H1 (cell line): Measurements from ENCODE around the gene RPP25. TPM values are rescaled to one million over a fixed set of nuclear protein-coding genes. Genes with fewer than 3 reads are reported as not detected.

Experiments
- CTCF ChIA-PET: fragments of 300-600 bp; sonication (Branson Sonifier 250); formaldehyde crosslinking; loops from one replicate; lab custom pipeline; 2021; ENCODE audit not compliant: partially characterized antibody; lab: Charles Lee
- POLR2A ChIA-PET: fragments of 300-600 bp; sonication (Branson Sonifier 250); formaldehyde crosslinking; loops from one replicate; lab custom pipeline; 2021; ENCODE audit warnings: inconsistent platforms; ENCODE audit not compliant: partially characterized antibody; lab: Charles Lee
- DNase-seq, 2 experiments: peaks; one replicate each; pipeline versions ENCODE4 v3.0.0 to v3.0.0-alpha.2; 2010 to 2022; ENCODE audit warnings: low spot score in 2 of 2, low read depth in 1 of 2, mixed read lengths in 1 of 2
- FAIRE-seq: peaks from 2 replicates; lab custom pipeline; 2011; peaks lifted over from hg19 to GRCh38; lab: Jason Lieb, UNC
- H2AFZ ChIP-seq: 2 replicates; pipeline ENCODE4 v1.8.1; 2012; ENCODE audit warnings: low read length, inconsistent platforms
- H2AK5ac ChIP-seq: 2 replicates; pipeline ENCODE4 v1.6.1; 2013; ENCODE audit warnings: low read depth, low read length
- H2BK120ac ChIP-seq: replicated peaks from 2 replicates; pipeline ENCODE3; 2013; ENCODE audit warnings: low read depth, low read length, inconsistent platforms
- H2BK12ac ChIP-seq: 2 replicates; pipeline ENCODE4 v1.6.1; 2013; ENCODE audit warnings: low read depth, low read length
- H2BK15ac ChIP-seq: 2 replicates; pipeline ENCODE4 v1.6.1; 2013; ENCODE audit warnings: low read length
- H2BK20ac ChIP-seq: 2 replicates; pipeline ENCODE4 v1.6.1; 2013; ENCODE audit warnings: low read length
- H2BK5ac ChIP-seq: 2 replicates; pipeline ENCODE4 v1.6.1; 2013; ENCODE audit warnings: low read depth, low read length
- H3K14ac ChIP-seq: 2 replicates; pipeline ENCODE4 v1.6.1; 2013; ENCODE audit warnings: inconsistent platforms; ENCODE audit not compliant: insufficient read length
- H3K18ac ChIP-seq: 2 replicates; pipeline ENCODE4 v1.6.1; 2013; ENCODE audit warnings: low read length; ENCODE audit errors: extremely low read depth
- H3K23ac ChIP-seq: 2 replicates; pipeline ENCODE4 v1.6.1; 2013; ENCODE audit warnings: inconsistent platforms; ENCODE audit not compliant: insufficient read length
- H3K23me2 ChIP-seq: 2 replicates; pipeline ENCODE4 v1.6.1; 2013; ENCODE audit warnings: low read depth, low read length
- H3K27ac ChIP-seq: 2 replicates; pipeline ENCODE4 v1.6.1; 2011; ENCODE audit warnings: low read depth, low read length, inconsistent platforms
- H3K27me3 ChIP-seq, 4 experiments: replicated peaks in 1 of 4; 1 replicate in 1 of 4; 2 replicates in 3 of 4; pipeline versions ENCODE4 v1.6.1 to v1.8.1; 2011 to 2013; ENCODE audit warnings: low read length in 3 of 4, mild to moderate bottlenecking in 3 of 4, inconsistent platforms in 2 of 4, mixed read lengths in 2 of 4, moderate library complexity in 1 of 4; ENCODE audit not compliant: control insufficient read depth in 3 of 4, insufficient read depth in 3 of 4; ENCODE audit errors: extremely low read depth in 1 of 4
- H3K36me3 ChIP-seq, 4 experiments: 2 replicates each; pipeline versions ENCODE4 v1.6.1 to v1.8.1; 2011 to 2013; ENCODE audit warnings: mild to moderate bottlenecking in 4 of 4, low read length in 3 of 4, moderate library complexity in 2 of 4, control low read depth in 1 of 4, inconsistent platforms in 1 of 4; ENCODE audit not compliant: insufficient read depth in 4 of 4, control insufficient read depth in 2 of 4
- H3K4ac ChIP-seq: replicated peaks from 2 replicates; pipeline ENCODE3; 2013; ENCODE audit warnings: low read length, low read depth, mixed read lengths, inconsistent platforms; ENCODE audit not compliant: insufficient read length
- H3K4me1 ChIP-seq, 4 experiments: replicated peaks in 1 of 4; 1 replicate in 1 of 4; 2 replicates in 3 of 4; pipeline versions ENCODE4 v1.6.1 to v1.8.1; 2011 to 2013; ENCODE audit warnings: low read length in 3 of 4, inconsistent platforms in 2 of 4, mixed read lengths in 1 of 4; ENCODE audit not compliant: insufficient read depth in 4 of 4, control insufficient read depth in 3 of 4
- H3K4me2 ChIP-seq, 2 experiments: 2 replicates each; pipeline versions ENCODE4 v1.6.1 to v1.8.1; 2011 to 2013; ENCODE audit warnings: low read depth in 2 of 2, low read length in 2 of 2, control low read depth in 1 of 2, inconsistent platforms in 1 of 2, mild to moderate bottlenecking in 1 of 2; ENCODE audit not compliant: insufficient read depth in 1 of 2
- H3K4me3 ChIP-seq, 4 experiments: fragments of 200-600, 300-600 bp in 1 of 4; sonication (generic), shearing (Covaris generic), sonication (Bioruptor Twin) in 1 of 4; 2 replicates each; pipeline versions ENCODE4 v1.5.1 to v1.8.1; 2011 to 2016; ENCODE audit warnings: low read length in 4 of 4, low read depth in 3 of 4, control low read depth in 2 of 4, inconsistent platforms in 2 of 4, mild to moderate bottlenecking in 2 of 4, mixed read lengths in 1 of 4, moderate library complexity in 1 of 4; ENCODE audit not compliant: insufficient read depth in 2 of 4; ENCODE audit errors: extremely low read depth in 1 of 4
- H3K56ac ChIP-seq: replicated peaks from 2 replicates; pipeline ENCODE3; 2013; ENCODE audit warnings: low read depth, mild to moderate bottlenecking, mixed read lengths, low read length, inconsistent platforms; ENCODE audit not compliant: insufficient read length
- H3K79me1 ChIP-seq: 2 replicates; pipeline ENCODE4 v1.6.1; 2013; ENCODE audit warnings: low read depth, low read length, control low read depth
- H3K79me2 ChIP-seq, 2 experiments: 2 replicates each; pipeline versions ENCODE4 v1.6.1 to v1.8.1; 2012 to 2013; ENCODE audit warnings: low read length in 2 of 2, mild to moderate bottlenecking in 2 of 2, inconsistent platforms in 1 of 2; ENCODE audit not compliant: insufficient read depth in 2 of 2, control insufficient read depth in 1 of 2
- H3K9ac ChIP-seq, 4 experiments: replicated peaks in 1 of 4; 1 replicate in 1 of 4; 2 replicates in 3 of 4; pipeline versions ENCODE4 v1.6.1 to v1.8.1; 2011 to 2013; ENCODE audit warnings: low read depth in 3 of 4, low read length in 3 of 4, control low read depth in 2 of 4, mild to moderate bottlenecking in 2 of 4, moderate library complexity in 2 of 4, inconsistent platforms in 1 of 4; ENCODE audit errors: extremely low read depth in 1 of 4
- H3K9me3 ChIP-seq, 2 experiments: 2 replicates each; pipeline versions ENCODE4 v1.6.1 to v1.8.1; 2012 to 2013; ENCODE audit warnings: mild to moderate bottlenecking in 2 of 2, moderate library complexity in 2 of 2, control low read depth in 1 of 2, inconsistent platforms in 1 of 2, low read depth in 1 of 2, low read length in 1 of 2, mixed read lengths in 1 of 2; ENCODE audit not compliant: insufficient read depth in 2 of 2
- H4K20me1 ChIP-seq, 2 experiments: replicated peaks in 1 of 2; 2 replicates each; pipeline versions ENCODE3 to v1.8.1; 2011 to 2013; ENCODE audit warnings: inconsistent platforms in 2 of 2, low read length in 2 of 2, mild to moderate bottlenecking in 1 of 2; ENCODE audit not compliant: insufficient read depth in 2 of 2, control insufficient read depth in 1 of 2
- H4K5ac ChIP-seq: 2 replicates; pipeline ENCODE4 v1.6.1; 2013; ENCODE audit warnings: low read length, low read depth, mixed read lengths, inconsistent platforms; ENCODE audit not compliant: insufficient read length
- H4K8ac ChIP-seq: 2 replicates; pipeline ENCODE4 v1.8.0; 2013; ENCODE audit warnings: mild to moderate bottlenecking, moderate library complexity, low read length, inconsistent platforms; ENCODE audit not compliant: insufficient read depth; ENCODE audit errors: extremely low read depth
- H4K91ac ChIP-seq: replicated peaks from 2 replicates; pipeline ENCODE3; 2013; ENCODE audit warnings: low read length, mixed read lengths, inconsistent platforms; ENCODE audit not compliant: insufficient read length
- BACH1 ChIP-seq: IDR thresholded peaks from 2 replicates; pipeline ENCODE4 v1.6.1; 2012; ENCODE audit warnings: low read length, improper control_type of control experiment
- CHD1 ChIP-seq: IDR thresholded peaks from 2 replicates; pipeline ENCODE4 v1.6.1; 2012; ENCODE audit warnings: low read depth, low read length, improper control_type of control experiment
- RAD21 ChIP-seq, 2 experiments: IDR thresholded peaks in 1 of 2; conservative IDR thresholded peaks in 1 of 2; 2 replicates each; pipeline ENCODE4 v1.6.1; 2011; ENCODE audit warnings: low read depth in 2 of 2, low read length in 2 of 2, improper control_type of control experiment in 1 of 2, inconsistent platforms in 1 of 2, mild to moderate bottlenecking in 1 of 2, moderate library complexity in 1 of 2
- RBBP5 ChIP-seq: IDR thresholded peaks from 2 replicates; pipeline ENCODE4 v1.7.1; 2012; ENCODE audit warnings: low read depth, mild to moderate bottlenecking, inconsistent platforms, low read length, moderate library complexity, borderline replicate concordance
- SAP30 ChIP-seq: fragments of 300-600 bp; sonication (generic); IDR thresholded peaks from 2 replicates; pipeline ENCODE4 v1.7.1; 2012; ENCODE audit warnings: low read length, moderate library complexity, mild to moderate bottlenecking, inconsistent platforms; ENCODE audit not compliant: insufficient read depth, insufficient replicate concordance
- SRF ChIP-seq: IDR thresholded peaks from 2 replicates; pipeline ENCODE4 v1.6.1; 2011; ENCODE audit warnings: mild to moderate bottlenecking, low read depth, low read length, moderate library complexity
- SUZ12 ChIP-seq: fragments of 200-600 bp; sonication (generic); IDR thresholded peaks from 2 replicates; pipeline ENCODE4 v1.6.1; 2012; ENCODE audit warnings: mild to moderate bottlenecking, inconsistent platforms, low read length, moderate library complexity, mixed read lengths
- TBP ChIP-seq: IDR thresholded peaks from 2 replicates; pipeline ENCODE4 v1.6.1; 2011; ENCODE audit warnings: low read depth, low read length, improper control_type of control experiment
- USF2 ChIP-seq: IDR thresholded peaks from 2 replicates; pipeline ENCODE4 v1.6.1; 2011; ENCODE audit warnings: low read length, improper control_type of control experiment
- YY1 ChIP-seq: IDR thresholded peaks from 2 replicates; pipeline ENCODE4 v1.6.1; 2011; ENCODE audit warnings: low read depth, mild to moderate bottlenecking, low read length
- WGBS, 2 experiments: shearing (Covaris generic) in 1 of 2; methylation state at CpG; one replicate each; pipeline versions ENCODE4 v1.1.6 to v1.1.7; 2013 to 2015; ENCODE audit warnings: low lambda C conversion rate in 2 of 2, mixed read lengths in 2 of 2, inconsistent platforms in 1 of 2, low coverage in 1 of 2, missing lambda C conversion rate in 1 of 2; ENCODE audit not compliant: insufficient replicate concordance in 2 of 2, insufficient coverage in 1 of 2, insufficient read length in 1 of 2; ENCODE audit errors: extremely low coverage in 1 of 2, missing lambda C conversion rate in 1 of 2; 5-methylcytosine and 5-hydroxymethylcytosine counted together
- polyA plus RNA-seq, 7 experiments: library from polyadenylated mRNA; depleted of rRNA in 3 of 7; stranded (reverse) in 5 of 7; unstranded in 2 of 7; fragments of >200 nt in 5 of 7; fragments of 200-250 nt in 2 of 7; gene quantifications; 1 replicate in 5 of 7; 2 replicates in 1 of 7; 4 replicates in 1 of 7; pipeline versions ENCODE4 v1.2.1 to v1.2.3, GENCODE V29; 2011 to 2013; ENCODE audit warnings: missing spikeins in 2 of 7, mixed read lengths in 2 of 7
- total RNA-seq: library from RNA; stranded (reverse); fragmentation: NEBNext Ultra II Directional; extraction: Animal tissue kit (Norgen Biotek cat#: 25700); gene quantifications from 2 replicates; pipeline ENCODE4 v1.2.1, GENCODE V29; 2021
- TF ChIP-seq, protein P1 (sequence below), 3 experiments: IDR thresholded peaks; 1 replicate in 2 of 3; 2 replicates in 1 of 3; pipeline versions ENCODE4 v1.5.1 to v1.6.1; 2011; ENCODE audit warnings: low read length in 3 of 3, mild to moderate bottlenecking in 3 of 3, inconsistent platforms in 2 of 3, low read depth in 1 of 3, moderate library complexity in 1 of 3; ENCODE audit not compliant: insufficient read depth in 1 of 3; ENCODE audit errors: control extremely low read depth in 1 of 3

RPP25 gene
- total and polyA plus RNA-seq, 2 of the 8 experiments (the other 6 are each of a cell fraction or from before 2014, with no cell fraction given), result 17.4 to 19.8 TPM

DNA sequence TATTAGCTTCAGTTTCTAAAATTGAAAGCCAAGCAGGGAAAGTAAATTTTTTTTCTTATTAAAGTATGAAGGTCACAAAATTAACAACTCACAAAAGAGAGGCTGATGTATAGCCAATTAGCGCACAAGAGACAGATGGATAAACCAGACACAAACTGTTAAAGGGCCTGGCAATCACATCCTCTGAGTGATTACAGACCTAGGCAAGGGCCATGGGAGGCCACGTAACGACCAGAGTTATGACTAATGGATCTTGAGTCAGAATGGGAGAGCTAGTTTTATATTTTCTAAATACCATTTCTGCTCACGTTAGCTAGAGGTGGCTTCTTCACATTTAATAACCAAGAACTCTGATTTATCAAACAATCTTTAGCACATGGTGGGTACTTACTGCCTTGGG lies 21.0 kb upstream of the RPP25 start:
- Histone ChIP-seq H3K4ac (no peak overlapping the region), H3K79me2 (no peaks in the 10 kb centered on the region), H4K8ac (no peak overlapping the region), H2BK20ac (no peak overlapping the region), H3K23me2 (no peaks in the 10 kb centered on the region), H3K4me2 (no peak overlapping the region), H2BK120ac (no peak overlapping the region), H2BK12ac (no peak overlapping the region), H3K56ac (no peak overlapping the region), H3K4me3 (no peak overlapping the region), H2BK15ac (no peak overlapping the region), H3K14ac (no peak overlapping the region), H3K18ac (no peak overlapping the region), H3K36me3 (no peaks in the 10 kb centered on the region), H3K4me1 (peaks cover 0 to 4% (median 1%) of the 10 kb centered on the region in 4 experiments; a peak in 3 of 7 replicates), H4K20me1 (no peaks in the 10 kb centered on the region), H2AFZ (no peak overlapping the region), H3K27ac (no peak overlapping the region), H2AK5ac (no peak overlapping the region), H3K9ac (no peak overlapping the region), H4K91ac (no peak overlapping the region), H4K5ac (no peak overlapping the region), H2BK5ac (no peak overlapping the region), H3K79me1 (no peaks in the 10 kb centered on the region), H3K27me3 (no peaks in the 10 kb centered on the region), H3K9me3 (no peaks in the 10 kb centered on the region), H3K23ac (no peak overlapping the region)
- no peak for DNase-seq
- ChIA-PET CTCF (no interaction called here), POLR2A (no interaction called here)
- no peak for FAIRE-seq
- 91% methylated on average over 4 of the region's 4 CpGs; no CpG with 5 or more reads in 1 of the 2 experiments for WGBS, 2 experiments
- TF ChIP-seq, protein P1, sequence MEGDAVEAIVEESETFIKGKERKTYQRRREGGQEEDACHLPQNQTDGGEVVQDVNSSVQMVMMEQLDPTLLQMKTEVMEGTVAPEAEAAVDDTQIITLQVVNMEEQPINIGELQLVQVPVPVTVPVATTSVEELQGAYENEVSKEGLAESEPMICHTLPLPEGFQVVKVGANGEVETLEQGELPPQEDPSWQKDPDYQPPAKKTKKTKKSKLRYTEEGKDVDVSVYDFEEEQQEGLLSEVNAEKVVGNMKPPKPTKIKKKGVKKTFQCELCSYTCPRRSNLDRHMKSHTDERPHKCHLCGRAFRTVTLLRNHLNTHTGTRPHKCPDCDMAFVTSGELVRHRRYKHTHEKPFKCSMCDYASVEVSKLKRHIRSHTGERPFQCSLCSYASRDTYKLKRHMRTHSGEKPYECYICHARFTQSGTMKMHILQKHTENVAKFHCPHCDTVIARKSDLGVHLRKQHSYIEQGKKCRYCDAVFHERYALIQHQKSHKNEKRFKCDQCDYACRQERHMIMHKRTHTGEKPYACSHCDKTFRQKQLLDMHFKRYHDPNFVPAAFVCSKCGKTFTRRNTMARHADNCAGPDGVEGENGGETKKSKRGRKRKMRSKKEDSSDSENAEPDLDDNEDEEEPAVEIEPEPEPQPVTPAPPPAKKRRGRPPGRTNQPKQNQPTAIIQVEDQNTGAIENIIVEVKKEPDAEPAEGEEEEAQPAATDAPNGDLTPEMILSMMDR (IDR thresholded peaks at IDR 0.05; ENCODE audit: control extremely low read depth in 1 of 3, insufficient read depth in 1 of 3, low read depth in 1 of 3, low read length in 3 of 3), result no peak
- TF ChIP-seq RBBP5 (no peak), RAD21 (IDR thresholded peaks at IDR 0.05 in 1 of 2, conservative IDR thresholded peaks at IDR 0.05 in 1 of 2; ENCODE audit: low read depth in 2 of 2, low read length in 2 of 2) (no peak), SUZ12 (no peak), SRF (no peak), YY1 (no peak), BACH1 (no peak), SAP30 (no peak), CHD1 (no peak), USF2 (no peak), TBP (no peak)
